DND-41 (cell line): ENCODE results near the gene ADNP2.

ENCODE experiments used
- ATAC-seq: fragments of 200-7000 bp; cut with Tn5 transposase; 3 replicates; pipeline ENCODE4 v1.9.1; 2021; ENCODE audit warnings: low read depth; ENCODE audit not compliant: insufficient read depth
- DNase-seq: peaks from one replicate; pipeline ENCODE4 v3.0.0-alpha.2; 2020
- H2AFZ ChIP-seq: 2 replicates; pipeline ENCODE4 v1.6.0; 2012; ENCODE audit warnings: low read depth, low read length
- H3K27ac ChIP-seq: 2 replicates; pipeline ENCODE4 v1.5.1; 2012; ENCODE audit warnings: low read length, inconsistent platforms
- H3K27me3 ChIP-seq: fragments of 200-600 bp; sonication (generic); 2 replicates; pipeline ENCODE4 v1.6.0; 2012; ENCODE audit warnings: low read length, mild to moderate bottlenecking, inconsistent platforms; ENCODE audit not compliant: insufficient read depth, poor library complexity
- H3K36me3 ChIP-seq: 2 replicates; pipeline ENCODE4 v1.5.1; 2012; ENCODE audit warnings: low read length, inconsistent platforms; ENCODE audit not compliant: insufficient read depth
- H3K4me1 ChIP-seq: 2 replicates; pipeline ENCODE4 v1.5.1; 2012; ENCODE audit warnings: mild to moderate bottlenecking, low read length; ENCODE audit not compliant: insufficient read depth
- H3K4me2 ChIP-seq: 2 replicates; pipeline ENCODE4 v1.6.0; 2012; ENCODE audit warnings: mild to moderate bottlenecking, moderate library complexity, low read length, inconsistent platforms; ENCODE audit not compliant: insufficient read depth
- H3K4me3 ChIP-seq, 2 experiments: fragments of 200-600 bp in 1 of 2; shearing (Covaris generic) in 1 of 2; 2 replicates each; pipeline ENCODE4 v1.5.1; 2012 to 2016; ENCODE audit warnings: inconsistent platforms in 2 of 2, low read length in 2 of 2, mild to moderate bottlenecking in 2 of 2, low read depth in 1 of 2, moderate library complexity in 1 of 2
- H3K79me2 ChIP-seq: 2 replicates; pipeline ENCODE4 v1.6.0; 2012; ENCODE audit warnings: low read length, inconsistent platforms; ENCODE audit not compliant: insufficient read depth
- H3K9ac ChIP-seq: 2 replicates; pipeline ENCODE4 v1.6.0; 2012; ENCODE audit warnings: low read depth, mild to moderate bottlenecking, inconsistent platforms, low read length, moderate library complexity
- H3K9me3 ChIP-seq: 2 replicates; pipeline ENCODE4 v1.5.1; 2012; ENCODE audit warnings: low read length, moderate library complexity, mild to moderate bottlenecking, inconsistent platforms; ENCODE audit not compliant: insufficient read depth, severe bottlenecking
- H4K20me1 ChIP-seq: 2 replicates; pipeline ENCODE4 v1.6.0; 2012; ENCODE audit warnings: low read length; ENCODE audit not compliant: insufficient read depth
- CTCF ChIP-seq: IDR thresholded peaks from 2 replicates; pipeline ENCODE4 v1.5.1; 2012; ENCODE audit warnings: borderline replicate concordance, low read length, moderate library complexity, mild to moderate bottlenecking; ENCODE audit not compliant: poor library complexity, severe bottlenecking; ENCODE audit errors: extremely low read depth
- EZH2 ChIP-seq: IDR thresholded peaks from 3 replicates; pipeline ENCODE4 v1.6.1; 2012; ENCODE audit warnings: borderline replicate concordance, low read depth, mild to moderate bottlenecking, moderate library complexity, low read length, inconsistent platforms; ENCODE audit not compliant: severe bottlenecking

Gene ADNP2

GRCh38 chr18:80067321-80067720, 41.7 kb upstream of the ADNP2 start:
- no peak overlapping the region for H3K9ac ChIP-seq
- no peak overlapping the region for H2AFZ ChIP-seq
- no peaks in the 10 kb centered on the region for H3K79me2 ChIP-seq
- no peak overlapping the region for H3K4me3 ChIP-seq
- TF ChIP-seq CTCF = no peak
- peaks cover 12% of the 10 kb centered on the region for H3K9me3 ChIP-seq
- no peaks in the 10 kb centered on the region for H3K36me3 ChIP-seq
- no peaks in the 10 kb centered on the region for H4K20me1 ChIP-seq
- H3K27me3 ChIP-seq = no peaks in the 10 kb centered on the region
- H3K27ac ChIP-seq = no peak overlapping the region
- no peaks in the 10 kb centered on the region for H3K4me1 ChIP-seq
- ATAC-seq = no peak
- DNase-seq = no peak
- no peak overlapping the region for H3K4me2 ChIP-seq

- TF ChIP-seq CTCF (no peak), EZH2 (no peak)
- no peak for DNase-seq
- no peaks in the 10 kb centered on the region for H4K20me1 ChIP-seq
- H3K4me3 ChIP-seq = no peak overlapping the region
- no peak overlapping the region for H3K9ac ChIP-seq
- H3K79me2 ChIP-seq = no peaks in the 10 kb centered on the region
- no peaks in the 10 kb centered on the region for H3K4me1 ChIP-seq
- no peak overlapping the region for H3K27ac ChIP-seq
- peaks cover 9% of the 10 kb centered on the region for H3K9me3 ChIP-seq
- H3K4me2 ChIP-seq = no peak overlapping the region
- no peak for ATAC-seq
- no peaks in the 10 kb centered on the region for H3K36me3 ChIP-seq
- H3K27me3 ChIP-seq = no peaks in the 10 kb centered on the region
- no peak overlapping the region for H2AFZ ChIP-seq
Observed at GRCh38 chr18:80067897-80068296, 41.2 kb upstream of the ADNP2 start.

- Histone ChIP-seq H3K4me1 (no peaks in the 10 kb centered on the region), H3K36me3 (no peaks in the 10 kb centered on the region), H3K27me3 (no peaks in the 10 kb centered on the region), H3K79me2 (no peaks in the 10 kb centered on the region), H3K4me3 (no peak overlapping the region), H4K20me1 (no peaks in the 10 kb centered on the region), H3K4me2 (no peak overlapping the region), H2AFZ (no peak overlapping the region), H3K9me3 (peaks cover 7% of the 10 kb centered on the region), H3K9ac (no peak overlapping the region), H3K27ac (no peak overlapping the region)
- DNase-seq (no peak), ATAC-seq (no peak)
- TF ChIP-seq CTCF = no peak
- TF ChIP-seq EZH2 = no peak
Observed at GRCh38 chr18:80068571-80069272, 40.3 kb upstream of the ADNP2 start.
